Type B pancreatic cell (in vitro differentiated cells): ENCODE results near the gene LDLRAD3. TPM values are rescaled to one million over a fixed set of nuclear protein-coding genes. Genes with fewer than 3 reads are reported as not detected.

Experiments used
- DNase-seq: peaks from one replicate; pipeline ENCODE4 v3.0.0; 2021; ENCODE audit warnings: mixed read lengths; ENCODE audit not compliant: unreplicated experiment; ENCODE audit errors: extremely low spot score
- H3K27ac Mint-ChIP-seq: 2 replicates; pipeline ENCODE4 v1.8.0; 2021; ENCODE audit warnings: mild to moderate bottlenecking, mixed read lengths
- H3K27me3 Mint-ChIP-seq: 2 replicates; pipeline ENCODE4 v1.8.0; 2021; ENCODE audit warnings: mixed read lengths
- H3K36me3 Mint-ChIP-seq: 2 replicates; pipeline ENCODE4 v1.8.0; 2021; ENCODE audit warnings: mixed read lengths
- H3K4me1 Mint-ChIP-seq: one replicate; pipeline ENCODE4 v1.8.0; 2021; ENCODE audit warnings: mixed read lengths; ENCODE audit not compliant: unreplicated experiment
- H3K4me3 Mint-ChIP-seq: 2 replicates; pipeline ENCODE4 v1.8.0; 2021; ENCODE audit warnings: mild to moderate bottlenecking, mixed read lengths
- H3K9me3 Mint-ChIP-seq: 2 replicates; pipeline ENCODE4 v1.8.0; 2021; ENCODE audit warnings: mixed read lengths
- CTCF ChIP-seq: fragments of 200-600 bp; sonication (generic); conservative IDR thresholded peaks from 2 replicates; pipeline ENCODE4 v1.5.0; 2021; ENCODE audit warnings: antibody characterized with exemption, mild to moderate bottlenecking
- total RNA-seq: library from RNA; stranded (reverse); gene quantifications from 2 replicates; pipeline ENCODE4 v1.2.1, GENCODE V29; 2021; ENCODE audit warnings: low replicate concordance

The LDLRAD3 gene
- total RNA-seq, 1 donor from 2014 or later = 20.7 TPM

DNA sequence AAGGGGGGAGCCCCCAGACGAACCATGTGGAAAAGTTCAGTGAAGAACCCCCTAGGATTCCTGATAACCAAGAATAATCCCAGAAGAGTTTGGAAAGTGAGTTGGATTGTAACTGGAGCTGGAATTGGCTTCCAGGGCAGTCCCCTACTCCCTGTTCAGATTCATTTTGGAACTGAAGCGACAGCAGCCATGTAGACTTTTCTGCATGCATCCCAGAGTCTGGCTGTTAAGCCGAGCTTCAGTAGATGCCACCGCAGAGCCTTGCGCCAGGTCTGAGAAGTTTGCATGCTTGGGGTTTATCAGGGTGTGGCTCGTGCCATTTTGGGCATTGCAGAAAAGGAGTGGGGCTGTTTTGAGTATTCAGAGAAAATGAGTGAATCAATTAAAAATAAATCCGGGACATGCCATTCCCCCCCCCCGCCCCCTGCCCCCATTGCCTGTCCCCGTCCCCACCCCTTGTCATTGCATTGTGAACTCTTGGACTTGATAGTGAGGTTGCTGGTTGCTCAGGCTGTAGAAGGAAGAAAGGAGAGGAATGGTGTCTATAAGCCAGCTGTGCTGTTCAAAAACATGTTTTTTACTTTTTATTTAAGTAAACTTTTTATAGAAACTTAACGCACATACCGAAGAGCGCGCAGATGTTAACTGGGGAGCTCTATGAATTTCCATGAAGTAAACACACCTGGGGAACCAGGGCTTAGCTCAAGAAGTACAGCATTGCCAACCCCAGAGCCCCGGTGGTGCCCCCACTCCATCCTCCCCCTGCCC, 71.2 kb downstream of the LDLRAD3 start:
- Mint-ChIP-seq H3K36me3 (peaks cover 4% of the 10 kb centered on the region), H3K27ac (no peak overlapping the region), H3K27me3 (peaks cover 3% of the 10 kb centered on the region), H3K4me3 (no peak overlapping the region), H3K4me1 (peaks cover 37% of the 10 kb centered on the region), H3K9me3 (no peaks in the 10 kb centered on the region)
- TF ChIP-seq CTCF = no peak
- no peak for DNase-seq

- Mint-ChIP-seq H3K36me3 (peaks cover 4% of the 10 kb centered on the region), H3K4me1 (peaks cover 37% of the 10 kb centered on the region), H3K9me3 (no peaks in the 10 kb centered on the region), H3K27ac (no peak overlapping the region), H3K4me3 (no peak overlapping the region), H3K27me3 (peaks cover 3% of the 10 kb centered on the region)
- no peak for TF ChIP-seq CTCF
- no peak for DNase-seq
These were observed 71.9 kb downstream of the LDLRAD3 start for GRCh38 chr11:36015799-36016198.

DNA sequence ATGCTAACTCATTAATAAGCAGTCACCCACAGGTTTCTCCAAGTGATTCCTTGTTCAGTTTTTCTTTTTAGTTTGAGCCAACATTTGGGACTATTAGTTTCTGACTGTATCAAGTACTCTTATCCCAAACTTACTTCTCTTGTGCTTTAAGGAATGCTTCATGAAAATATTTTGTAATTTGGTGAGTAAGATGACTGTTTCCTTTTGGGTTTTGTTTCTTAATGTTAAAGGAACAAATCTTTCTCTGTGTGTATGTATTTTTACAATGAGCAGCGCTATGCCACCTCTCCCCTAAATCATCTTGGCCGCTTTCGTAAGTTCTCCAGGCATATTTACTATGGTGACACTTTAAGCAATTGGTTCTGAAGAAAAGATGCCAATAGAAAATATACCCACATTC, 72.4 kb downstream of the LDLRAD3 start:
- no peak overlapping the region for H3K4me3 Mint-ChIP-seq
- TF ChIP-seq CTCF = no peak
- H3K9me3 Mint-ChIP-seq = no peaks in the 10 kb centered on the region
- H3K27me3 Mint-ChIP-seq = peaks cover 3% of the 10 kb centered on the region
- H3K27ac Mint-ChIP-seq = no peak overlapping the region
- H3K36me3 Mint-ChIP-seq = peaks cover 4% of the 10 kb centered on the region
- H3K4me1 Mint-ChIP-seq = peaks cover 37% of the 10 kb centered on the region
- DNase-seq = no peak

GRCh38 chr11:36016709-36017108, 72.8 kb downstream of the LDLRAD3 start:
- no peak overlapping the region for H3K4me3 Mint-ChIP-seq
- peaks cover 37% of the 10 kb centered on the region for H3K4me1 Mint-ChIP-seq
- DNase-seq = no peak
- no peak overlapping the region for H3K27ac Mint-ChIP-seq
- peaks cover 4% of the 10 kb centered on the region for H3K36me3 Mint-ChIP-seq
- no peaks in the 10 kb centered on the region for H3K9me3 Mint-ChIP-seq
- TF ChIP-seq CTCF = no peak
- peaks cover 3% of the 10 kb centered on the region for H3K27me3 Mint-ChIP-seq

- peaks cover 40% of the 10 kb centered on the region for H3K4me1 Mint-ChIP-seq
- no peaks in the 10 kb centered on the region for H3K9me3 Mint-ChIP-seq
These were observed 75.2 kb downstream of the LDLRAD3 start for GRCh38 chr11:36019005-36019596.

More at GRCh38 chr11:36019005-36019596, 75.2 kb downstream of the LDLRAD3 start:
- peaks cover 1% of the 10 kb centered on the region for H3K36me3 Mint-ChIP-seq
- no peak for DNase-seq
- no peak for TF ChIP-seq CTCF
- peaks cover 1% of the 10 kb centered on the region for H3K27me3 Mint-ChIP-seq
- no peak overlapping the region for H3K4me3 Mint-ChIP-seq
- H3K27ac Mint-ChIP-seq = no peak overlapping the region
